PC-9 (cell line): Measurements from ENCODE around the gene HK2. TPM values are rescaled to one million over a fixed set of nuclear protein-coding genes. Genes with fewer than 3 reads are reported as not detected.

Source experiments
- BruUV-seq: library from RNA; stranded (reverse); fragments of 400-500 nt; replicated peaks from 2 replicates; lab custom pipeline; 2021; lab: Mats Ljungman, UMichigan
- CTCF ChIA-PET: fragments of 300-600 bp; sonication (Branson Sonifier 250); formaldehyde crosslinking; loops from one replicate; lab custom pipeline; 2022; ENCODE audit warnings: antibody characterized with exemption; lab: Charles Lee
- POLR2A ChIA-PET: fragments of 300-600 bp; sonication (Branson Sonifier 250); formaldehyde crosslinking; loops from one replicate; lab custom pipeline; 2022; ENCODE audit warnings: antibody characterized with exemption; ENCODE audit not compliant: unreplicated experiment; lab: Charles Lee
- DNase-seq, 2 experiments: peaks; one replicate each; pipeline versions ENCODE4 v3.0.0 to v3.0.0-alpha.2; 2015 to 2022; ENCODE audit warnings: mixed read lengths in 1 of 2
- H2AFZ ChIP-seq: fragments of 200-600 bp; sonication (generic); 2 replicates; pipeline ENCODE4 v1.8.1; 2017; ENCODE audit warnings: antibody characterized with exemption
- H3F3A ChIP-seq: fragments of 200-600 bp; sonication (generic); 2 replicates; pipeline ENCODE4 v1.8.1; 2017; ENCODE audit warnings: antibody characterized with exemption, mild to moderate bottlenecking, low read depth; ENCODE audit not compliant: insufficient read depth
- H3K27ac ChIP-seq: fragments of 200-600 bp; sonication (generic); 2 replicates; pipeline ENCODE4 v1.6.1; 2016; ENCODE audit warnings: mixed run types
- H3K27me3 ChIP-seq: fragments of 200-600 bp; sonication (generic); 2 replicates; pipeline ENCODE4 v1.6.1; 2016; ENCODE audit warnings: low read depth, mixed run types; ENCODE audit not compliant: insufficient read depth
- H3K36me3 ChIP-seq: fragments of 200-600 bp; sonication (generic); 2 replicates; pipeline ENCODE4 v1.6.1; 2016; ENCODE audit warnings: low read depth, mixed run types
- H3K4me1 ChIP-seq: fragments of 200-600 bp; sonication (generic); replicated peaks from 2 replicates; pipeline ENCODE4 v1.6.1; 2016; ENCODE audit warnings: mixed run types; ENCODE audit not compliant: insufficient read depth
- H3K4me2 ChIP-seq: fragments of 200-600 bp; sonication (generic); 2 replicates; pipeline ENCODE4 v1.6.1; 2017; ENCODE audit warnings: mixed run types
- H3K4me3 ChIP-seq: fragments of 200-600 bp; sonication (generic); 2 replicates; pipeline ENCODE4 v1.6.1; 2016; ENCODE audit warnings: mixed run types
- H3K79me2 ChIP-seq: fragments of 200-600 bp; sonication (generic); 2 replicates; pipeline ENCODE4 v1.6.1; 2017; ENCODE audit warnings: low read depth, mixed run types
- H3K9me2 ChIP-seq: fragments of 200-600 bp; sonication (generic); 2 replicates; pipeline ENCODE4 v1.8.1; 2017; ENCODE audit warnings: mild to moderate bottlenecking; ENCODE audit not compliant: insufficient read depth
- H3K9me3 ChIP-seq: fragments of 200-600 bp; sonication (generic); 2 replicates; pipeline ENCODE4 v1.8.1; 2016; ENCODE audit warnings: low read depth; ENCODE audit not compliant: insufficient read depth
- H4K20me1 ChIP-seq: fragments of 200-600 bp; sonication (generic); 2 replicates; pipeline ENCODE4 v1.8.1; 2017; ENCODE audit not compliant: insufficient read depth
- EZH2 ChIP-seq: fragments of 200-600 bp; sonication (generic); IDR thresholded peaks from 2 replicates; pipeline ENCODE4 v1.8.0; 2017; ENCODE audit warnings: antibody characterized with exemption, low read depth
- intact Hi-C: fragments of 100-400 bp; cut with micrococcal nuclease; formaldehyde crosslinking; loops from one replicate; pipeline ENCODE4 v1.10.0; 2022; ENCODE audit not compliant: unreplicated experiment
- total RNA-seq: library from RNA; stranded (reverse); gene quantifications from 2 replicates; pipeline ENCODE4 v1.2.3, GENCODE V29; 2021
- TF ChIP-seq, protein P1 (sequence below): fragments of 200-600 bp; sonication (generic); conservative IDR thresholded peaks from 2 replicates; pipeline ENCODE4 v1.6.1; 2017; ENCODE audit warnings: mixed run types, antibody characterized with exemption, mild to moderate bottlenecking, moderate library complexity

HK2 gene
- total RNA-seq, 1 experiment from 2014 or later, result 7.8 TPM

DNA sequence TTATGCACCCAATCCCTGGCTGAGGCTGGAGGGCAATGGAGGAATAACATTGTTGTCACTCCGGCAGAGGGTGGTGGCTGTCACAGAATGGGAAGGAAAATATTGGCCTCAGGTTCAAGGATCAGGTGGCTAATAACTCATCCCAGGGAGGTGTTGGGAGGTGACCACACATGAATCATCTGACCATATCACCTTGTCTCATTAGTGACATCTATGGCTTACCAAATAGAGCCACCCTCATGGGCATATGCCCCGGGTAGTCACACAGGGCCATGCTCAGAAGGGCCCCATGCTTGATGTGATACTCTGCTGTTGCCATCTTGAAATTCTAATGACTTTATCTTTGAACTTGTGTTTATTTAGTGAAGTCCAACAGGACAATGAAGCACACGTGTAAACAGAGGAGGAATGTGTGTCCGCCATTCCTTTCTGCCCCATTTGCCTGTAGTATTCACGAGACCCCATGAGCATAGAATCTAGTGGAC, 27.5 kb upstream of the HK2 start:
- POLR2A ChIA-PET, result no interaction called here
- no peak overlapping the region for H3K4me2 ChIP-seq

DNA sequence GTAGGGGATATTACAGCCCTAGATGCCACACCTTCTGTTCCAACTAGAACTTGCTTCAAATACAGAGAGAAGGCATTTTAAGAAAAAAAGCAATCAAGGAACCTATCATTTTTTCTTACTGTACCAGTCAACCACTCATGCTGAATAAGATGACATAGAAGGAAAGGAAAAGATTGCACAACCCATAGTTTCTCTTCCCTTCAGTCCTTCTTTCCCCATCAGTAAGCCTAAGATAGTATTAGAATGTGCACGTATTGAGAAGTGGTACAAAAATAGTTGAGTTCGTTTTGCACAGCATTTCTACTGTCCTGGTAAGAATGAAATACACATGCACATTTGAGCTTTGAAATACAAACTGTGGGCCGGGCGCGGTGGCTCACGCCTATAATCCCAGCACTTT, 27.0 kb upstream of the HK2 start:
- Histone ChIP-seq H3K27me3 (no peaks in the 10 kb centered on the region), H3K4me2 (no peak overlapping the region), H3K27ac (no peak overlapping the region), H3K36me3 (no peaks in the 10 kb centered on the region), H3K79me2 (no peaks in the 10 kb centered on the region), H3F3A (no peaks in the 10 kb centered on the region), H3K4me1 (no peaks in the 10 kb centered on the region), H3K9me3 (no peaks in the 10 kb centered on the region), H3K9me2 (no peaks in the 10 kb centered on the region), H2AFZ (no peak overlapping the region), H3K4me3 (no peak overlapping the region), H4K20me1 (no peaks in the 10 kb centered on the region)
- no TSS peak for BruUV-seq
- DNase-seq, result no peak
- ChIA-PET CTCF (no interaction called here), POLR2A (no interaction called here)
- no peak for TF ChIP-seq EZH2
- TF ChIP-seq, protein P1, sequence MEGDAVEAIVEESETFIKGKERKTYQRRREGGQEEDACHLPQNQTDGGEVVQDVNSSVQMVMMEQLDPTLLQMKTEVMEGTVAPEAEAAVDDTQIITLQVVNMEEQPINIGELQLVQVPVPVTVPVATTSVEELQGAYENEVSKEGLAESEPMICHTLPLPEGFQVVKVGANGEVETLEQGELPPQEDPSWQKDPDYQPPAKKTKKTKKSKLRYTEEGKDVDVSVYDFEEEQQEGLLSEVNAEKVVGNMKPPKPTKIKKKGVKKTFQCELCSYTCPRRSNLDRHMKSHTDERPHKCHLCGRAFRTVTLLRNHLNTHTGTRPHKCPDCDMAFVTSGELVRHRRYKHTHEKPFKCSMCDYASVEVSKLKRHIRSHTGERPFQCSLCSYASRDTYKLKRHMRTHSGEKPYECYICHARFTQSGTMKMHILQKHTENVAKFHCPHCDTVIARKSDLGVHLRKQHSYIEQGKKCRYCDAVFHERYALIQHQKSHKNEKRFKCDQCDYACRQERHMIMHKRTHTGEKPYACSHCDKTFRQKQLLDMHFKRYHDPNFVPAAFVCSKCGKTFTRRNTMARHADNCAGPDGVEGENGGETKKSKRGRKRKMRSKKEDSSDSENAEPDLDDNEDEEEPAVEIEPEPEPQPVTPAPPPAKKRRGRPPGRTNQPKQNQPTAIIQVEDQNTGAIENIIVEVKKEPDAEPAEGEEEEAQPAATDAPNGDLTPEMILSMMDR, result no peak
- intact Hi-C loops, result no loop called here

More for the DNA sequence above, 27.5 kb upstream of the HK2 start:
- H4K20me1 ChIP-seq, result no peaks in the 10 kb centered on the region
- no peaks in the 10 kb centered on the region for H3K27me3 ChIP-seq
- H3K27ac ChIP-seq, result no peak overlapping the region
- intact Hi-C loops, result no loop called here
- H2AFZ ChIP-seq, result no peak overlapping the region
- no peak for TF ChIP-seq EZH2
- TF ChIP-seq, protein P1, result no peak
- no peaks in the 10 kb centered on the region for H3K4me1 ChIP-seq
- H3K9me2 ChIP-seq, result no peaks in the 10 kb centered on the region
- no peak for DNase-seq
- CTCF ChIA-PET, result no interaction called here
- H3K4me3 ChIP-seq, result no peak overlapping the region
- no peaks in the 10 kb centered on the region for H3K9me3 ChIP-seq
- no peaks in the 10 kb centered on the region for H3K79me2 ChIP-seq
- no TSS peak for BruUV-seq
- H3K36me3 ChIP-seq, result no peaks in the 10 kb centered on the region
- H3F3A ChIP-seq, result no peaks in the 10 kb centered on the region

DNA sequence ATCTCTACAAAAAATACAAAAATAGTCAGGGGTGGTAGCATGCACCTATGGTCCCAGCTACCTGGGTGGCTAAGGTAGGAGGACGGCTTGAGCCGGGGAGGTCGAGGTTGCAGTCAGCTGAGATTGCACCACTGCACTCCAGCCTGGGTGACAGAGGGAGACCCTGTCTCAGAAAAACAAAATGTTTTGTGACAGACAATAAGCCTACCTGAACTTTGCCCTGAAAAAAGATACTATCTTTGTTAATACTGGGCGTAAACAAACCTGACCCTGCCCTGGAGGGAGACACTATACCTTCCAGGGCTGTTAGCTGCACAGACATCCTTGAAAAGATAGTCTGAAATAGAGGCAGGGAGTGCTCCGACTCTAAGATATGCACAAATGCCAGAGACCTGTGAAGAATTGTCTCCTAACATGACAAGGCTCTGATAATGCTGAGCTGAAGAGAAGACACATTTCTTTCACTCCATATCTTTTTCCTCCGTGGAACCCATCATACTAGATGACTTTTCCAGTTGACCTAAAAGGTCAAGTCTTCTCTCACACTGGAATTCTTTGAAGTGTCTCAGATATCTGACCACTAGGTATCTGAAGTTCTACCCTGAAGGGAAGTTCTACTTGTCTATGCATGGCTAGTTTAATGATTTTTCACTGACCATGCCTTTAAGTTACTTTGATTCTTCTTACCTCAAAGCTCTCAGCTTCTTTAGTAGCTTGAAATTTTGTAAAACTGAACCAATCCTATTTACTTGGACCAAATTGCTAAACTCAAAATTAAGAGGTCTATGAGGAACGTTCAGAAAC, 20.9 kb upstream of the HK2 start:
- Histone ChIP-seq H3K9me2 (no peaks in the 10 kb centered on the region), H3K27ac (no peak overlapping the region), H3F3A (no peaks in the 10 kb centered on the region), H3K4me3 (no peak overlapping the region), H3K79me2 (no peaks in the 10 kb centered on the region), H3K9me3 (no peaks in the 10 kb centered on the region), H2AFZ (no peak overlapping the region), H3K36me3 (no peaks in the 10 kb centered on the region), H3K4me2 (no peak overlapping the region), H3K4me1 (no peaks in the 10 kb centered on the region), H3K27me3 (no peaks in the 10 kb centered on the region), H4K20me1 (no peaks in the 10 kb centered on the region)
- ChIA-PET CTCF (no interaction called here), POLR2A (no interaction called here)
- no TSS peak for BruUV-seq
- DNase-seq, result no peak
- intact Hi-C loops, result no loop called here
- TF ChIP-seq, protein P1, result no peak
- no peak for TF ChIP-seq EZH2
